MCF 10A (cell line): Measurements from ENCODE around the gene UBAC1. TPM values are rescaled to one million over a fixed set of nuclear protein-coding genes. Genes with fewer than 3 reads are reported as not detected.
"Not testable (repeated sequence)": the region's sequence is repeated elsewhere in the genome, so short reads cannot be mapped to it uniquely, and the experiment has no call there.

Source experiments
- BruUV-seq: library from RNA; stranded (reverse); fragments of 400-500 nt; replicated peaks from 2 replicates; lab custom pipeline; 2021; lab: Mats Ljungman, UMichigan
- CTCF ChIA-PET: fragments of 300-600 bp; sonication (Branson Sonifier 250); formaldehyde crosslinking; extraction: SDS; loops from one replicate; lab custom pipeline; 2021; ENCODE audit warnings: antibody characterized with exemption, inconsistent platforms; lab: Yijun Ruan, JAX
- POLR2A ChIA-PET: fragments of 300-600, 350-650 bp; sonication (Branson Sonifier 250); formaldehyde crosslinking; extraction: SDS; loops from one replicate; lab custom pipeline; 2020; ENCODE audit warnings: antibody characterized with exemption, inconsistent platforms; lab: Yijun Ruan, JAX
- DNase-seq: peaks from one replicate; pipeline ENCODE4 v3.0.0-alpha.2; 2018; ENCODE audit not compliant: unreplicated experiment
- H3K27ac Mint-ChIP-seq: one replicate; pipeline ENCODE4 v1.8.0; 2022; ENCODE audit warnings: mild to moderate bottlenecking, low read depth, mixed read lengths; ENCODE audit not compliant: unreplicated experiment
- H3K27me3 Mint-ChIP-seq: one replicate; pipeline ENCODE4 v1.8.0; 2022; ENCODE audit warnings: mixed read lengths; ENCODE audit not compliant: insufficient read depth, unreplicated experiment
- H3K36me3 Mint-ChIP-seq: one replicate; pipeline ENCODE4 v1.8.0; 2022; ENCODE audit warnings: mild to moderate bottlenecking, moderate library complexity, mixed read lengths; ENCODE audit not compliant: insufficient read depth, unreplicated experiment
- H3K4me1 Mint-ChIP-seq: one replicate; pipeline ENCODE4 v1.8.0; 2022; ENCODE audit warnings: mixed read lengths; ENCODE audit not compliant: insufficient read depth, unreplicated experiment
- H3K4me3 Mint-ChIP-seq: one replicate; pipeline ENCODE4 v1.8.0; 2022; ENCODE audit warnings: mild to moderate bottlenecking, moderate library complexity, mixed read lengths; ENCODE audit not compliant: unreplicated experiment
- H3K9me3 Mint-ChIP-seq: one replicate; pipeline ENCODE4 v1.8.0; 2022; ENCODE audit warnings: mixed read lengths; ENCODE audit not compliant: unreplicated experiment
- CTCF ChIP-seq: fragments of 200-600 bp; IDR thresholded peaks from one replicate; pipeline ENCODE4 v1.8.0; 2022; ENCODE audit warnings: antibody characterized with exemption, mild to moderate bottlenecking; ENCODE audit not compliant: unreplicated experiment
- intact Hi-C: fragments of 100-400 bp; cut with micrococcal nuclease; formaldehyde crosslinking; loops from 2 replicates; pipeline ENCODE4 v1.14.1; 2022
- total RNA-seq: library from RNA; stranded (reverse); gene quantifications from 2 replicates; pipeline ENCODE4 v1.2.3, GENCODE V29; 2022

Gene UBAC1
- total RNA-seq, 1 experiment from 2014 or later: 34.7 TPM

- POLR2A ChIA-PET: no interaction called here
- Mint-ChIP-seq H3K27me3 (peaks cover 9% of the 10 kb centered on the region), H3K4me1 (peaks cover 7% of the 10 kb centered on the region), H3K36me3 (no peaks in the 10 kb centered on the region), H3K27ac (no peak overlapping the region), H3K4me3 (no peak overlapping the region), H3K9me3 (no peaks in the 10 kb centered on the region)
- TF ChIP-seq CTCF: no peak
- no TSS peak for BruUV-seq
- no peak for DNase-seq
- CTCF ChIA-PET: interaction anchor here (0.6 to 6.6 kb wide), 10 partner anchors 18 to 160 kb away, joined by 3 to 104 read pairs (median 4); partner anchors contain the start of gene NACC2
- intact Hi-C loops: no loop called here
Measured at GRCh38 chr9:135968601-135969000, 7.4 kb upstream of the UBAC1 start.

- CTCF ChIA-PET: interaction anchor here (0.6 to 6.6 kb wide), 16 partner anchors 11 to 258 kb away, joined by 3 to 104 read pairs (median 4); partner anchors contain the start of gene NACC2
- Mint-ChIP-seq H3K9me3 (no peaks in the 10 kb centered on the region), H3K4me3 (no peak overlapping the region), H3K4me1 (peaks cover 7% of the 10 kb centered on the region), H3K36me3 (no peaks in the 10 kb centered on the region), H3K27me3 (peaks cover 4% of the 10 kb centered on the region), H3K27ac (no peak overlapping the region)
- no TSS peak for BruUV-seq
- TF ChIP-seq CTCF: no peak
- POLR2A ChIA-PET: interaction anchor here (0.6 kb wide), 1 partner anchor 84 kb away, joined by 3 read pairs; no protein-coding TSS in a partner anchor
- DNase-seq: no peak
- intact Hi-C loops: no loop called here
Measured at GRCh38 chr9:135968083-135968476, 6.9 kb upstream of the UBAC1 start.

GRCh38 chr9:135966916-135967260, 5.7 kb upstream of the UBAC1 start:
- H3K27me3 Mint-ChIP-seq, BruUV-seq, H3K27ac Mint-ChIP-seq, H3K9me3 Mint-ChIP-seq, H3K4me3 Mint-ChIP-seq, DNase-seq, H3K36me3 Mint-ChIP-seq, POLR2A ChIA-PET: not testable (repeated sequence)
- intact Hi-C loops: loop anchor here (1.0 kb wide), 1 partner anchor 156 kb away; no protein-coding TSS in a partner anchor
- CTCF ChIA-PET: interaction anchor here (0.6 to 6.6 kb wide), 24 partner anchors 10 to 275 kb away, joined by 3 to 104 read pairs (median 3); partner anchors contain the start of gene TMEM250
- peaks cover 16% of the 10 kb centered on the region for H3K4me1 Mint-ChIP-seq

- no peaks in the 10 kb centered on the region for H3K27me3 Mint-ChIP-seq
- no peak overlapping the region for H3K4me3 Mint-ChIP-seq
- no peak for TF ChIP-seq CTCF
- peaks cover 24% of the 10 kb centered on the region for H3K4me1 Mint-ChIP-seq
- POLR2A ChIA-PET: interaction anchor here (0.9 kb wide), 1 partner anchor 255 kb away, joined by 3 read pairs; no protein-coding TSS in a partner anchor
- CTCF ChIA-PET: interaction anchor here (0.6 to 6.6 kb wide), 2 partner anchors 157 to 205 kb away, joined by 3 to 104 read pairs; no protein-coding TSS in a partner anchor
- no peak for DNase-seq
- H3K36me3 Mint-ChIP-seq: no peaks in the 10 kb centered on the region
- intact Hi-C loops: no loop called here
- no peak overlapping the region for H3K27ac Mint-ChIP-seq
- no TSS peak for BruUV-seq
- H3K9me3 Mint-ChIP-seq: no peaks in the 10 kb centered on the region
Measured at GRCh38 chr9:135965124-135965756, 4.1 kb upstream of the UBAC1 start.
